ENCODE measurements around the gene STX8.
A peak's percentile ranks its signal among the peaks of the same experiment; 100 is the strongest.

STX8 gene

GRCh38 chr17:9220398-9221146 is 355.0 kb downstream of the STX8 start:
- FAIRE-seq (no peak), DNase-seq (ENCODE audit: extremely low spot score, insufficient read length, low read depth) (no peak)

- DNase-seq (ENCODE audit: extremely low spot score, insufficient read length, low read depth) = no peak
- no peak for FAIRE-seq
Observed at GRCh38 chr17:9219631-9220397, 355.8 kb downstream of the STX8 start.

GRCh38 chr17:9218911-9219310 is 356.7 kb downstream of the STX8 start:
- FAIRE-seq (no peak), DNase-seq (ENCODE audit: extremely low spot score, insufficient read length, low read depth) (no peak)

GRCh38 chr17:9218064-9218635 is 357.5 kb downstream of the STX8 start:
- FAIRE-seq (no peak), DNase-seq (ENCODE audit: extremely low spot score, insufficient read length, low read depth) (no peak)

- FAIRE-seq (no peak), DNase-seq (ENCODE audit: extremely low spot score, insufficient read length, low read depth) (no peak)
Observed at GRCh38 chr17:9217151-9218056, 358.2 kb downstream of the STX8 start.

- FAIRE-seq (no peak), DNase-seq (ENCODE audit: extremely low spot score, insufficient read length, low read depth) (no peak)
Observed at GRCh38 chr17:9215465-9215864, 360.2 kb downstream of the STX8 start.

- DNase-seq (ENCODE audit: extremely low spot score, insufficient read length, low read depth) = no peak
- FAIRE-seq = no peak
Observed at GRCh38 chr17:9213303-9213640, 362.3 kb downstream of the STX8 start.

- DNase-seq (ENCODE audit: extremely low spot score, insufficient read length, low read depth) = no peak
- FAIRE-seq = no peak
Observed at GRCh38 chr17:9212376-9213302, 363.0 kb downstream of the STX8 start.

- DNase-seq (ENCODE audit: extremely low spot score, insufficient read length, low read depth) (no peak), FAIRE-seq (no peak)
Observed at GRCh38 chr17:9211133-9211765, 364.4 kb downstream of the STX8 start.

- FAIRE-seq (no peak), DNase-seq (ENCODE audit: extremely low spot score, insufficient read length, low read depth) (no peak)
Observed at GRCh38 chr17:9209781-9210370, 365.7 kb downstream of the STX8 start.

- FAIRE-seq (no peak), DNase-seq (ENCODE audit: extremely low spot score, insufficient read length, low read depth) (no peak)
Observed at GRCh38 chr17:9209347-9209746, 366.3 kb downstream of the STX8 start.

- FAIRE-seq (no peak), DNase-seq (ENCODE audit: extremely low spot score, insufficient read length, low read depth) (no peak)
Observed at GRCh38 chr17:9208381-9209105, 367.1 kb downstream of the STX8 start.

- DNase-seq (ENCODE audit: extremely low spot score, insufficient read length, low read depth) (no peak), FAIRE-seq (no peak)
Observed at GRCh38 chr17:9206741-9207332, 368.8 kb downstream of the STX8 start.

- no peak for DNase-seq (ENCODE audit: extremely low spot score, insufficient read length, low read depth)
- FAIRE-seq = no peak
Observed at GRCh38 chr17:9206410-9206703, 369.3 kb downstream of the STX8 start.

- FAIRE-seq (no peak), DNase-seq (ENCODE audit: extremely low spot score, insufficient read length, low read depth) (no peak)
Observed at GRCh38 chr17:9205520-9206409, 369.9 kb downstream of the STX8 start.

- DNase-seq (ENCODE audit: extremely low spot score, insufficient read length, low read depth) = no peak
- peak; percentile 73 for FAIRE-seq
Observed at GRCh38 chr17:9204637-9205329, 370.8 kb downstream of the STX8 start.
